K562 (cell line): ENCODE measurements around the gene TMEM204. TPM values are rescaled to one million over a fixed set of nuclear protein-coding genes. Genes with fewer than 3 reads are reported as not detected.

Experiments
- C11orf30 ChIP-seq: fragments of 450-650 bp; IDR thresholded peaks from 2 replicates; pipeline ENCODE4 v1.6.1; 2016; ENCODE audit warnings: low read depth, mild to moderate bottlenecking
- CXXC5 ChIP-seq: fragments of 250-450 bp; sonication (Bioruptor Pico); IDR thresholded peaks from 2 replicates; pipeline ENCODE4 v1.8.0; 2022; ENCODE audit warnings: inconsistent platforms, mild to moderate bottlenecking, moderate library complexity
- DDX20 ChIP-seq: fragments of 450-650 bp; IDR thresholded peaks from 2 replicates; pipeline ENCODE4 v1.6.1; 2016; ENCODE audit warnings: missing genetic modification characterization, low read depth, mild to moderate bottlenecking, missing compliant biosample characterization, moderate library complexity
- FOXK2 ChIP-seq, 2 experiments: fragments of 450-650 bp; IDR thresholded peaks in 1 of 2; conservative IDR thresholded peaks in 1 of 2; 2 replicates each; pipeline ENCODE4 v1.6.1; 2016; ENCODE audit warnings: low read depth in 2 of 2, mild to moderate bottlenecking in 1 of 2
- HCFC1 ChIP-seq: IDR thresholded peaks from 2 replicates; pipeline ENCODE4 v1.6.1; 2012; ENCODE audit warnings: low read depth, low read length, improper control_type of control experiment
- HSF4 ChIP-seq: fragments of 250-450 bp; sonication (Bioruptor Pico); IDR thresholded peaks from 2 replicates; pipeline ENCODE4 v2.1.2; 2022; ENCODE audit warnings: mild to moderate bottlenecking, moderate library complexity, borderline replicate concordance
- IRF1 ChIP-seq: sonication (generic); formaldehyde crosslinking; IDR thresholded peaks from 2 replicates; pipeline ENCODE4 v1.8.0; 2022; ENCODE audit warnings: missing genetic modification reagents, mild to moderate bottlenecking, borderline replicate concordance
- KLF1 ChIP-seq: fragments of 450-650 bp; IDR thresholded peaks from 2 replicates; pipeline ENCODE4 v1.6.1; 2016; ENCODE audit warnings: missing genetic modification characterization, missing compliant biosample characterization
- MCM3 ChIP-seq: fragments of 450-650 bp; IDR thresholded peaks from 2 replicates; pipeline ENCODE4 v1.6.1; 2016
- MTA3 ChIP-seq: fragments of 450-650 bp; formaldehyde crosslinking; IDR thresholded peaks from 2 replicates; pipeline ENCODE4 v1.6.1; 2017; ENCODE audit warnings: mild to moderate bottlenecking, borderline replicate concordance
- PHTF2 ChIP-seq: fragments of 250-450 bp; sonication (Bioruptor Pico); IDR thresholded peaks from 2 replicates; pipeline ENCODE4 v1.5.0; 2021; ENCODE audit warnings: mild to moderate bottlenecking
- PRDM10 ChIP-seq: fragments of 450-650 bp; IDR thresholded peaks from 2 replicates; pipeline ENCODE4 v1.6.1; 2018; ENCODE audit not compliant: partially characterized antibody
- PTRF ChIP-seq: fragments of 450-650 bp; IDR thresholded peaks from 2 replicates; pipeline ENCODE4 v1.6.1; 2016; ENCODE audit warnings: mild to moderate bottlenecking, missing genetic modification characterization, missing compliant biosample characterization
- RAD51 ChIP-seq: fragments of 450-650 bp; IDR thresholded peaks from 2 replicates; pipeline ENCODE4 v1.7.1; 2016; ENCODE audit warnings: low read depth, mild to moderate bottlenecking, borderline replicate concordance
- RERE ChIP-seq: sonication (generic); formaldehyde crosslinking; IDR thresholded peaks from 2 replicates; pipeline ENCODE4 v1.8.0; 2023; ENCODE audit warnings: missing genetic modification reagents, mild to moderate bottlenecking, borderline replicate concordance
- SREBF1 ChIP-seq: fragments of 150-350 bp; IDR thresholded peaks from 2 replicates; pipeline ENCODE4 v1.6.1; 2014; ENCODE audit warnings: antibody characterized with exemption, low read depth, low read length, borderline replicate concordance
- ZNF766 ChIP-seq: fragments of 200-800 bp; sonication (Bioruptor generic); conservative IDR thresholded peaks from 2 replicates; pipeline ENCODE4 v1.6.1; 2016; ENCODE audit warnings: missing genetic modification characterization, missing compliant biosample characterization
- polyA plus RNA-seq, 8 experiments: library from polyadenylated mRNA; depleted of rRNA in 4 of 8; stranded (reverse) in 5 of 8; unstranded in 3 of 8; fragments of >200 nt; fragmentation: Nextera tagmentation in 2 of 8; fragmentation: Illumina TruSeq in 1 of 8; extraction: Ambion mirVana in 2 of 8; extraction: Trizol in 1 of 8; gene quantifications; 2 replicates each; pipeline versions ENCODE4 v1.2.1 to v1.2.3, GENCODE V29; 2011 to 2014; ENCODE audit warnings: inconsistent platforms in 1 of 8, missing spikeins in 1 of 8
- total RNA-seq, 7 experiments: library from RNA; depleted of rRNA in 6 of 7; stranded (reverse); fragments of >200 nt in 6 of 7; fragmentation: Illumina TruSeq in 2 of 7; extraction: Trizol in 2 of 7; gene quantifications; 2 replicates each; pipeline versions ENCODE4 v1.2.1 to v1.2.3, GENCODE V29; 2011 to 2021; ENCODE audit warnings: low replicate concordance in 1 of 7

The TMEM204 gene
- total and polyA plus RNA-seq, 9 of the 15 experiments (the other 6 are each of a cell fraction or from before 2014, with no cell fraction given), result 0.04 to 0.18 TPM; not detected in 7

GRCh38 chr16:1492923-1493745 lies 40.3 kb upstream of the TMEM204 start, which contains the start of gene TELO2 (continued):
- TF ChIP-seq MTA3 (peak; percentile 72; the same call in 1 of the 2 replicates), IRF1 (CRISPR knock-in tag) (no peak), CXXC5 (CRISPR knock-in tag) (peak; percentile 84), PTRF (no peak), HSF4 (no peak), C11orf30 (peak; percentile 85), HCFC1 (peak; percentile 45), MCM3 (no peak), ZNF766 (CRISPR knock-in tag) (0 out of 2 replicates have a peak, but pooled peaks have one; percentile 39), KLF1 (peak; percentile 50), RAD51 (peak; percentile 33; the same call in 1 of the 2 replicates), RERE (CRISPR knock-in tag) (0 out of 2 replicates have a peak, but pooled peaks have one; percentile 56), DDX20 (0 out of 2 replicates have a peak, but pooled peaks have one; percentile 50), PRDM10 (peak; percentile 9), PHTF2 (CRISPR knock-in tag) (no peak), FOXK2 (conservative IDR thresholded peaks at IDR 0.05 in 1 of 2, IDR thresholded peaks at IDR 0.05 in 1 of 2; ENCODE audit: low read depth in 2 of 2) (peak; percentile 94 to 96), SREBF1 (no peak)
